GM10847 (cell line): ENCODE results near the gene CBLB.

Experiments
- POLR2A ChIP-seq: IDR thresholded peaks from 2 replicates; pipeline ENCODE4 v1.6.1; 2011; ENCODE audit not compliant: insufficient read length; ENCODE audit errors: extremely low read depth

CBLB gene

DNA sequence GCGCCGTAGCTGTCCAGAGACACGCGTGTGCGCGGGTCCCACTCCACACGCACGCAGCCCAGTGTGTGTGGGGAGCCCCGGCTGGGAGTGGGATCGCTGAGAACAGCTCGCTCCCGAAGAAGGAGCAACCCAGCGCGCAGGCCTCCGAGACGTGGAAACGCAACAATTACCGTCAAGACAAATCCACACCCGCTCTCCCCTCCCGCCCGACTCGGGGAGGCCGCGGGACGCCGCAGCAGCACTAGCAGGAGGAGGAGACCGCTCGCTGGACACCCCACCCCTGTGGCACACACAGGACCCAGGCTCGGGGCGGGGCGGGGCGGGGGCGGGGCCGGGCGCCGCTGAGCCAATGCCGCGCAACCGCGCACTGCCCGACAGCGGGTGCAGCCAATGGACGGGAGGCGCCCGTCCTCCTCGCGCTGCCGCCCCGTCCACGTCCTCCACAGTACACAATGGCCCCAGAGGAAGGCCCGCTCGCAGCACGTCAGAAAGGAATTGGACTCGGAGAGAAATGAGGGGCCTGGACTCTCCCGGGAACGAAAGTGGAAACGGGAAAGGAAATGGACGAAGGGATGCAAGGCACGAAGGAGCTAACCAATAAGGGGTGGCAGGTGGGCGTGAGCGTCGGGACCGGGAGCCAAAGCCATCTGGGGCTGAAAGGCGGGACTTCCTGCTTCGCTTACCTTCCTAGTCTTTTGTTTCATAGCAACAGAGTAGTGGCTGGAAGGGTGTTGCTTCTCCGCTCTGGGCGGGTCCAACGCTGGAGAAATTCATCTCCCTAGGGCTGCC, at the start of gene CBLB:
Gene CBLB, minus strand, starts transcription at position 271 of the 789 bp plus-strand sequence. CDS start 1,435 bp downstream, outside the sequence.
- TF ChIP-seq POLR2A, result peak; percentile 53

- TF ChIP-seq POLR2A, result no peak
Observed at GRCh38 chr3:105916767-105917166, 48.0 kb upstream of the CBLB start.

DNA sequence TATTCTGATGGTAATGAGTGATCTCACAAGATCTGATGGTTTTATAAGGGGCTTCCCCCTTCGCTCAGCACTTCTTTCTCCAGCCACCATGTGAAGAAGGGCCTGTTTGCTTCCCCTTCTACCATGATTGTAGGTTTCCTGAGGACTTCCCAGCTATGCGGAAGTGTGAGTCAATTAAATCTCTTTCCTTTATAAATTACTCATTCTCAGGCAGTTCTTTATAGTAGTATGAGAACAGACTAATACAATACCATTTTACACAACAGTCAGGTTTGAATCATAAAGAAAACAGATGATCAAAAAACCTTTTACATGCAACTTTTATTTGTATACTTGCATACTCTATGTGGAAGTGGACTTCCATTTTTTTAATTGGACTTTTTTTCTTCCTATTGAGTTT, 46.7 kb upstream of the CBLB start:
- TF ChIP-seq POLR2A, result no peak

DNA sequence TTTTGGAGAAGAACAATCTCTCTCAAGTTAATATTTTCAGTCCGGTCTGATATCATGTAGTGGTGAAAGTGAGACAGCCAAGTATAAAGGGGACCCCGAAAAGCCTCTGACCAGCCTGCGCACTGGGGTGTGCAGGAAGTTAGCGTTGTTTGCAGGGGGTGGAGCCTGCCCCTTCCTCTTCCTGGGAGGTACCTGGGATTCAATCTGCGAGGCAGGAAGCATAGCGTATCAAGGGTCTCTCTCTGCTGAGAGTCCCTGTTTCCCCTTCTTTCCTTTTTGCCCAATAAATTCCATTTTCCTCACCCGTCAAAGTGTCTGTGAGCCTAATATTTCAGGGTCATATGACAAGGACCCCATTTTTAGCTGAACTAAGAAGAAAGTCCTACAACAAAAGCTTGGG, 44.8 kb upstream of the CBLB start:
- no peak for TF ChIP-seq POLR2A

- TF ChIP-seq POLR2A, result no peak
Observed at GRCh38 chr3:105912891-105913290, 44.1 kb upstream of the CBLB start.

- no peak for TF ChIP-seq POLR2A
Observed at GRCh38 chr3:105911496-105911895, 42.7 kb upstream of the CBLB start.

DNA sequence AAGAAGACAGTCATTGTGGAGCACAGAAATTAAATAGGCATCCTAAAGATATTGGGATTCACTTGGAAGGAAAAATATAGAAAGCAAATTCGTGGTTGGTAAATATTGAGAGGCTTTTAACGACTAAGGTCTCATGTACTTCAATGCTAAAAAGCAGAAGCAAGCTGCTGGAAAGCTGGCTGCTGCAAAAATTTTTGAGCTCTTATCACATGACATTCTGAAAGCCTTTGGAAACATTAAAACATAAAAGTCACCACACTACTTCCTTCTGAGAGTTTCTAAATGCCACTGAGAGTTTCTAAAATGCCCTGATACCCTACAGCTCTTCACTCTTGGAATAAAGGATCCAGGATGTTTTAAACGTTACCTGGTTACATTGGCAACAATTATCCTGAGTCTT, 39.0 kb upstream of the CBLB start:
- TF ChIP-seq POLR2A, result no peak

GRCh38 chr3:105906836-105907235, 38.0 kb upstream of the CBLB start:
- TF ChIP-seq POLR2A, result no peak

DNA sequence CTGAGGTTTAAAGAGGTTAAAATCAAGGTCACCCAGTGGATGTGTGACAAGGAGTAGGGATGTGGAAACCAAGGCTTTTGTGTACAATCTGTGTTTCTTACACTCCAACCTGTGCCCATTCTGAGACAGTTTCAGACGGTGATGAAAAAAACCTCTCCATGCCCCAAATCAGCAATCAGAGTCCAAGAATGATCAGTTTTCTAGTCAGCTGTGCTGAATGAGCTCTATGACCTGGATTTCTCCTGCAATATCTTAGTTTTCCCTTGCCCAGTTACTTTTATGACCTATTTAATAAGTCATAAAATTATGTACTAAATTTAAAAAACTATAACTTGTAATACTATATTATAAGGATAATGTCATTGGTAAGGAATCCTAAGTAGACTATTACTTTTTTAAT, 37.5 kb upstream of the CBLB start:
- no peak for TF ChIP-seq POLR2A

GRCh38 chr3:105905328-105905727, 36.5 kb upstream of the CBLB start:
- no peak for TF ChIP-seq POLR2A

GRCh38 chr3:105904678-105905284, 36.0 kb upstream of the CBLB start:
- TF ChIP-seq POLR2A, result no peak

DNA sequence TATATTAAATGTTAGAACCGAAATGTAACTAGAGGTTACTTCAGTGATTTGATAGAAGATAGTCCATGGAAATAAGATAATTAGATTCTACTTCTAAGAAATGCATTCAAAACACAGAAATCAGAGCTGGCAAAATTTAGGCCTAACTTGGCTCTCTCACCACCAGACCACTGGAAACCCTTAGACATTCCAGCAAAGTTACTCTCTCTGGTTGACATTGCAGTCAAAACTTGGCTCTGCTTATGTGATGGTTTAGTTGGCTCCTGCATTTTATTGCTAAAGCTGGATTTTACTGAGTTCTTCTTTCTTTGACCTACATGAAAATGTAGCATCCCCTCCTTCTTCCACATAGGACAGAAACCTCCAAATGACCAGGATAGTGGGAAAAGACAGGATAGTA, 35.4 kb upstream of the CBLB start:
- no peak for TF ChIP-seq POLR2A

DNA sequence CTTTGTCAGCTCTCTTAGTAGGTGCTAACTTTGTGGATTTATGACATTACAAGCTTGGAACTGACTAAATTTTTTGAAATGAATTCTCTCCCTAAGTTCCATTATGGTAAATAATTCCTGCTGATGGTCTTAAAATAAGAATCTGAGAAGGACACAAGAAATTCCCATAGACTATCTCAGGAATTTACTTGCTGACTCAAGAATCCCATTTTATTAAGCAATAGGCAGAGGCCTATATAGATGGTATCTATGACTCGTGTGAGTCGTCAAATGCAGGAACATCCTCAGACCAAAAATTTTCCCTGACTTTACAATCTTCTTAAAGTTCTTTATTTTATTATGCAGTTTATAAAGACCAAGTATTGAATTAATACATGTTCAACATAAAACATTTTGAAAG, 30.7 kb upstream of the CBLB start:
- TF ChIP-seq POLR2A, result no peak

DNA sequence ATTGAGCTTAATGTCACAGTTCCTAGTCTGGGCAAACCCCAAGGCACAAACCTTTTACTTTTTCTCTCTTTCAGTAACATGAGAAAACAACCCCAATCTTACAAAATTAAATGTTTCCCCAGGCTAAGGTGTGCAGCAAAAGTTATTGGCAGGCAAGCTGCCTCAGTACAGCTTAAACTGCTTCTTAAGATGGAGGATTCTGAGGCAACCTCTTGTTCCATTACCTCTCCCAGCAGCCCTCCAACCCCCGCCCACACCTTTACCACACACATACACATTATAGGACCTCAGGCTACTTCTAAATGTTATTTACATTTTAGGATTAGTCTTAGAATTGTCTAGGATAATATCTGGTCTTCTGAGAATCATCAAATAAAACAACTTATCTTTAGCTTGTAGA, 22.3 kb upstream of the CBLB start:
- no peak for TF ChIP-seq POLR2A

DNA sequence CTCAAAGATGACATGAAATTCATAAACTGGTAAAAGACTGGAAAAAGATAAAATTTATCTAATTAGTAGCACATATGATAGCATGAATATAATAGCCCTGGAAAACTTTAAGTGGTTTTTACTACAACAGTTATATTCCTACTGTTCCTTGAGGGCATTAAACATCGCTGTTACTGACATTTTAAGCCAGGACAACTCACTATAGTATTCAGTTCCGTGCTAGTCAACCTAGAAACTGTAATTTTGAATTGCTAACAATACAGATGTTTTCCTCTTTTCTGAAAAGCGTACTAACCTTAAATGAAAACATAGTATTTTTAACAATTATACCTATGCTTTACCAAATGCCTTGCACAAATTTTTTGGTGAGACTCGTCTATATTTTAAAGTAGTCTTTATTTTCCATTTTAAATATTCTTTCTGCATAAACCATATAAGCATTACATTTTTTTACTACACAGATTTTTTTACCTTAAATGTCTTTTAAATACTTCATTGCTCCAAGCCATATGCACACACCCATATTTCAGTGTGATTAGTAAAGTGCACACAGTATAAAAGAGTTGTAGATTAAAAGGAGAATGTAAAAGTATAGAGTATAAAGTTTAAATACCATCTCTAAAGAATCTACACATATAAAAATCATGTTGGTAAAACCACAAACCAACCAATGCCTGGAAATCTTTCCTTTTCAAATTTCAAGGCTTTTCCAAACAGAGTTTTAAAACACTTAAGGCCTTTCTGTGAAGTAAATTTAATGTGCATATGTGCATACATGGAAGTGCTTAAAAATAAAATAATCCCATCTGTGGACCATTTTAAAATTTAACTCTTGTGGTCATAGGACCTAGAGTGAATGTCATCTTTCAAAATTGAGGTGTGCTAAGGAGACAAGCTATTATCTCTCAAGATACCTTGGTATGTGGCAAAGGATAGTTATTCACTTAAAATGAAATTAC, 20.1 kb upstream of the CBLB start:
- no peak for TF ChIP-seq POLR2A

- TF ChIP-seq POLR2A, result no peak
Observed at GRCh38 chr3:105885256-105885655, 16.4 kb upstream of the CBLB start.
